ENCODE data around the gene CCDC200.
"Not testable (repeated sequence)": the region's sequence is repeated elsewhere in the genome, so short reads cannot be mapped to it uniquely, and the experiment has no call there.

CCDC200 gene

GRCh38 chr17:43228020-43228782 lies at the start of gene CCDC200:
CCDC200 (minus strand) TSS chr17:43228623; CDS start chr17:43228554, 69 bp downstream.
- not testable (repeated sequence) for DNase-seq

- DNase-seq = not testable (repeated sequence)
These were observed 44.5 kb upstream of the CCDC200 start for GRCh38 chr17:43272914-43273313.

GRCh38 chr17:43272483-43272882 lies 44.1 kb upstream of the CCDC200 start:
- not testable (repeated sequence) for DNase-seq

- not testable (repeated sequence) for DNase-seq
These were observed 42.4 kb upstream of the CCDC200 start for GRCh38 chr17:43270552-43271504.

- not testable (repeated sequence) for DNase-seq
These were observed 18.0 kb upstream of the CCDC200 start for GRCh38 chr17:43246456-43246855.

- DNase-seq = not testable (repeated sequence)
These were observed 12.4 kb upstream of the CCDC200 start for GRCh38 chr17:43240596-43241352.

- not testable (repeated sequence) for DNase-seq
These were observed 11.2 kb upstream of the CCDC200 start for GRCh38 chr17:43239597-43239996.

- not testable (repeated sequence) for DNase-seq
These were observed 5.5 kb upstream of the CCDC200 start, which contains the start of gene RNU2-1 for GRCh38 chr17:43233877-43234276. RNU2-1 (minus strand) TSS chr17:43233977.

GRCh38 chr17:43233263-43233662 lies 4.8 kb upstream of the CCDC200 start:
- not testable (repeated sequence) for DNase-seq

GRCh38 chr17:43232021-43232699 lies 3.7 kb upstream of the CCDC200 start:
- DNase-seq = not testable (repeated sequence)

GRCh38 chr17:43231205-43232020 lies 3.0 kb upstream of the CCDC200 start:
- not testable (repeated sequence) for DNase-seq

- no peak for DNase-seq
These were observed 2.0 kb downstream of the CCDC200 start for GRCh38 chr17:43226393-43226792.

- no peak for DNase-seq
These were observed 4.2 kb downstream of the CCDC200 start for GRCh38 chr17:43224146-43224705.

- DNase-seq = no peak
These were observed 7.8 kb downstream of the CCDC200 start for GRCh38 chr17:43220511-43221125.

- no peak for DNase-seq
These were observed 8.6 kb downstream of the CCDC200 start for GRCh38 chr17:43219746-43220380.

GRCh38 chr17:43219001-43219400 lies 9.4 kb downstream of the CCDC200 start:
- no peak for DNase-seq

GRCh38 chr17:43217614-43218087 lies 10.8 kb downstream of the CCDC200 start:
- DNase-seq = no peak

- no peak for DNase-seq
These were observed 11.4 kb downstream of the CCDC200 start for GRCh38 chr17:43216762-43217613.

GRCh38 chr17:43216369-43216761 lies 12.1 kb downstream of the CCDC200 start:
- no peak for DNase-seq

Data from CD4-positive, alpha-beta T cell treated with Interleukin-4 for 4 hours (primary cell).